PC-3 (cell line): Measurements from ENCODE around the gene MED13L. TPM values are rescaled to one million over a fixed set of nuclear protein-coding genes. Genes with fewer than 3 reads are reported as not detected.

Source experiments
- ATAC-seq: fragments of 200-7000 bp; cut with Tn5 transposase; 2 replicates; pipeline ENCODE4 v1.9.1; 2020; ENCODE audit warnings: mild to moderate bottlenecking, moderate library complexity
- BruUV-seq: library from RNA; stranded (reverse); fragments of 400-500 nt; replicated peaks from 2 replicates; lab custom pipeline; 2021; lab: Mats Ljungman, UMichigan
- CTCF ChIA-PET: fragments of 300-600 bp; sonication (Branson Sonifier 250); formaldehyde crosslinking; loops from one replicate; lab custom pipeline; 2022; ENCODE audit warnings: antibody characterized with exemption; lab: Charles Lee
- POLR2A ChIA-PET: fragments of 300-600 bp; sonication (Branson Sonifier 250); formaldehyde crosslinking; loops from one replicate; lab custom pipeline; 2022; ENCODE audit warnings: antibody characterized with exemption; ENCODE audit not compliant: unreplicated experiment; lab: Charles Lee
- DNase-seq: peaks from one replicate; pipeline ENCODE4 v3.0.0-alpha.2; 2015
- H2AFZ ChIP-seq: fragments of 300-600 bp; sonication (generic); 2 replicates; pipeline ENCODE4 v1.6.0; 2016; ENCODE audit warnings: antibody characterized with exemption, low read length
- H3F3A ChIP-seq: fragments of 300-600 bp; sonication (generic); one replicate; pipeline ENCODE4 v1.6.0; 2017; ENCODE audit warnings: antibody characterized with exemption, low read length, control low read depth, mild to moderate bottlenecking; ENCODE audit not compliant: unreplicated experiment
- H3K27ac ChIP-seq: fragments of 300-600 bp; sonication (generic); 2 replicates; pipeline ENCODE4 v1.5.1; 2016; ENCODE audit warnings: mild to moderate bottlenecking, low read length
- H3K27me3 ChIP-seq: fragments of 300-600 bp; sonication (generic); 2 replicates; pipeline ENCODE4 v1.6.1; 2016; ENCODE audit warnings: low read length, mixed read lengths
- H3K36me3 ChIP-seq: fragments of 300-600 bp; sonication (generic); 2 replicates; pipeline ENCODE4 v1.6.1; 2016; ENCODE audit warnings: low read depth, mixed run types, low read length, mixed read lengths
- H3K4me1 ChIP-seq: fragments of 300-600 bp; sonication (generic); 2 replicates; pipeline ENCODE4 v1.5.1; 2016; ENCODE audit warnings: low read length; ENCODE audit not compliant: insufficient read depth
- H3K4me2 ChIP-seq: fragments of 300-600 bp; sonication (generic); 2 replicates; pipeline ENCODE4 v1.6.0; 2016; ENCODE audit warnings: low read length
- H3K4me3 ChIP-seq: fragments of 300-600 bp; sonication (generic); 2 replicates; pipeline ENCODE4 v1.5.1; 2016; ENCODE audit warnings: mild to moderate bottlenecking, low read length, mixed read lengths
- H3K79me2 ChIP-seq: fragments of 300-600 bp; sonication (generic); 2 replicates; pipeline ENCODE4 v1.6.1; 2017; ENCODE audit warnings: low read length, mixed read lengths
- H3K9ac ChIP-seq: fragments of 300-600 bp; sonication (generic); 2 replicates; pipeline ENCODE4 v1.6.0; 2016; ENCODE audit warnings: mild to moderate bottlenecking, low read length
- H3K9me2 ChIP-seq: fragments of 300-600 bp; sonication (generic); replicated peaks from 2 replicates; pipeline ENCODE4 v1.6.1; 2016; ENCODE audit warnings: mixed run types, low read length, mixed read lengths
- H3K9me3 ChIP-seq: fragments of 300-600 bp; sonication (generic); 2 replicates; pipeline ENCODE4 v1.6.1; 2016; ENCODE audit warnings: low read length, mixed read lengths
- H4K20me1 ChIP-seq: fragments of 300-600 bp; sonication (generic); 2 replicates; pipeline ENCODE4 v1.6.1; 2016; ENCODE audit warnings: low read length, mixed read lengths
- CTCF ChIP-seq: fragments of 300-600 bp; sonication (generic); conservative IDR thresholded peaks from 2 replicates; pipeline ENCODE4 v1.5.1; 2017; ENCODE audit warnings: antibody characterized with exemption, low read depth, mild to moderate bottlenecking, low read length
- EZH2 ChIP-seq: fragments of 300-600 bp; sonication (generic); IDR thresholded peaks from one replicate; pipeline ENCODE4 v1.6.1; 2017; ENCODE audit warnings: antibody characterized with exemption, mild to moderate bottlenecking, low read length; ENCODE audit not compliant: unreplicated experiment
- EZH2phosphoT487 ChIP-seq: fragments of 300-600 bp; sonication (generic); IDR thresholded peaks from 2 replicates; pipeline ENCODE4 v1.6.1; 2018; ENCODE audit warnings: mild to moderate bottlenecking, antibody characterized with exemption, low read length, borderline replicate concordance
- intact Hi-C: fragments of 100-400 bp; cut with micrococcal nuclease; formaldehyde crosslinking; loops from 2 replicates; pipeline ENCODE4 v1.9.0; 2023
- total RNA-seq: library from RNA; depleted of rRNA; stranded (reverse); fragments of >200 nt; gene quantifications from 2 replicates; pipeline ENCODE4 v1.2.3, GENCODE V29; 2014

Gene MED13L
- total RNA-seq, 1 experiment from 2014 or later = 61.2 TPM

DNA sequence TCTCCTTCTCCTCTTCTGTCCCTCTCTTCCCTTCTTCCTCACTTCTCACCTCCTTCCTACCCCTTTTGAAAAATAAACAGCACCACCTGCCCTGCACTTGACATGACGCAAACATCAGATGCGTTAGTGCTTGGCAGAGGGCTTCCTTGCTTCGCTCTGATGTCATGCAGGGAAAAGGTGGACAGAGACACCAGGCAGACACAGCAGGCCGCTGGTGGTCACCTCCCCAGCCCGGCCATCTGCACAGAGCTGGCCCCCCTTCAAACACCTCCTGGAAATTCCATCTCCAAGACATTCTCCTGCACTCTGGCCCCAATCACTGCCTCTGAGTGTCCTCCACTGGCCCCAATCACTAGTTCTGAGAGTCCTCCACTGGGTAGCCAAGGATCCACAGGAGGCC, 353.6 kb downstream of the MED13L start:
- DNase-seq (no peak), ATAC-seq (no peak)
- H3K79me2 ChIP-seq = no peaks in the 10 kb centered on the region
- H2AFZ ChIP-seq = no peak overlapping the region
- ChIA-PET CTCF (no interaction called here), POLR2A (no interaction called here)
- no peak overlapping the region for H3K4me2 ChIP-seq
- peaks cover 10% of the 10 kb centered on the region for H3K9me3 ChIP-seq
- H3K27ac ChIP-seq = no peak overlapping the region
- H3K4me1 ChIP-seq = no peaks in the 10 kb centered on the region
- no peaks in the 10 kb centered on the region for H3K9me2 ChIP-seq
- H4K20me1 ChIP-seq = no peaks in the 10 kb centered on the region
- H3K36me3 ChIP-seq = no peaks in the 10 kb centered on the region
- H3K9ac ChIP-seq = no peak overlapping the region
- H3K4me3 ChIP-seq = no peak overlapping the region
- intact Hi-C loops = no loop called here
- BruUV-seq = no TSS peak
- H3K27me3 ChIP-seq = peaks cover 23% of the 10 kb centered on the region; the same call in 1 of the 2 replicates
- no peaks in the 10 kb centered on the region for H3F3A ChIP-seq
- TF ChIP-seq EZH2phosphoT487 (no peak), EZH2 (no peak), CTCF (no peak)

GRCh38 chr12:115922952-115923564, 354.4 kb downstream of the MED13L start:
- ChIA-PET POLR2A (no interaction called here), CTCF (no interaction called here)
- Histone ChIP-seq H3K36me3 (no peaks in the 10 kb centered on the region), H3K27ac (no peak overlapping the region), H3F3A (no peaks in the 10 kb centered on the region), H3K9me2 (no peaks in the 10 kb centered on the region), H3K4me3 (no peak overlapping the region), H3K9ac (no peak overlapping the region), H4K20me1 (no peaks in the 10 kb centered on the region), H3K4me1 (no peaks in the 10 kb centered on the region), H3K9me3 (peaks cover 10% of the 10 kb centered on the region), H3K79me2 (no peaks in the 10 kb centered on the region), H2AFZ (no peak overlapping the region), H3K27me3 (peaks cover 24% of the 10 kb centered on the region; the same call in 1 of the 2 replicates), H3K4me2 (no peak overlapping the region)
- intact Hi-C loops = no loop called here
- peak; percentile 48 for DNase-seq
- TF ChIP-seq EZH2 (no peak), CTCF (peak; percentile 48), EZH2phosphoT487 (no peak)
- no peak for ATAC-seq
- BruUV-seq = no TSS peak

DNA sequence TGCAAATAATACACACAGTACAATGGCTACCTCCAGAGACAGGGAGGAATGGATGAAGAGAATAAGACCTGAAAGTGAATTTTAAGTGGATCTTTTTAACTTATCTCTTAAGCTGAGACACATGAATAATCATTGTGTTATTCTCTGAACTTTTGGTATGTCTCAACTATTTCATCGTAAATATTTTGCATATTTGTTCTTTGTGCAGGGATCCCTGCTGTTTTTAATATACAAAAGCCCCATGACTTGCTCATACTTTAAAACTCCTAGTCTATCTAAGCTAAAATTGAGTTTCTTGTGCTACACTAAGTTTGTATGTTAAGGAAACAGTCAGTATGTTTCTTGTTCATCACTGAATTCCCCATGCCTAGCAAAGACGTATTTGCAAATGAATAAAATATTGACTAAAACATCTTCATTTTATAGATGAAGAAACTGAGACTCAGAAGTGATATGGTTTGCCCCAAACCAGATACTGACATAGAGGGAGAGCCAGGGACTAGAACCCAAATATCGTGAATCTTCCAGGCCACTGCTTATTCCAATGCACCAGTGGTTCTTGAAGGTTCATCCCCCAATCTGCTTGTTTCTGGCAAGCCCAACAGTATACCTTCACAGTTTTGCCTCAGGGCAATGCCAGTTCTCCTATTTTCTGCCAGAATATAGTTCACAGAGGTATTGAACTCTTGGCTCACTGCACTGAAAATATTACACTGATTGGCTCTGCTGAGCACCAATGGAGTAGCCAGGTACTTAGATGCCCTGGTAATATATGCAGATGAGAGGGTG, 356.9 kb downstream of the MED13L start:
- CTCF ChIA-PET = no interaction called here
- intact Hi-C loops = no loop called here

More for the DNA sequence above, 356.9 kb downstream of the MED13L start:
- ATAC-seq (no peak), DNase-seq (no peak)
- H3K27ac ChIP-seq = no peak overlapping the region
- H3K79me2 ChIP-seq = no peaks in the 10 kb centered on the region
- no peaks in the 10 kb centered on the region for H3K9me2 ChIP-seq
- H2AFZ ChIP-seq = no peak overlapping the region
- H3K4me3 ChIP-seq = no peak overlapping the region
- H3K9me3 ChIP-seq = peaks cover 10% of the 10 kb centered on the region
- H3K4me1 ChIP-seq = no peaks in the 10 kb centered on the region
- no peaks in the 10 kb centered on the region for H4K20me1 ChIP-seq
- POLR2A ChIA-PET = no interaction called here
- peaks cover 24% of the 10 kb centered on the region; the same call in 1 of the 2 replicates for H3K27me3 ChIP-seq
- H3K9ac ChIP-seq = no peak overlapping the region
- no peaks in the 10 kb centered on the region for H3K36me3 ChIP-seq
- no TSS peak for BruUV-seq
- no peaks in the 10 kb centered on the region for H3F3A ChIP-seq
- no peak overlapping the region for H3K4me2 ChIP-seq
- no peak for TF ChIP-seq EZH2phosphoT487
- TF ChIP-seq CTCF = no peak
- TF ChIP-seq EZH2 = no peak
